ENCODE measurements around the gene GRK3.

Gene GRK3

GRCh38 chr22:25745341-25746011 is 181.0 kb downstream of the GRK3 start:
- DNase-seq (ENCODE audit: insufficient read length, low spot score) (peak; percentile 30), FAIRE-seq (no peak)
- TF ChIP-seq POLR2A (IDR thresholded peaks at IDR 0.05; ENCODE audit: low read depth, low read length) = no peak

GRCh38 chr22:25746012-25746373 is 181.5 kb downstream of the GRK3 start:
- DNase-seq (ENCODE audit: insufficient read length, low spot score) = no peak
- FAIRE-seq = no peak
- TF ChIP-seq POLR2A (IDR thresholded peaks at IDR 0.05; ENCODE audit: low read depth, low read length) = no peak

- FAIRE-seq (peak; percentile 82), DNase-seq (ENCODE audit: insufficient read length, low spot score) (peak; percentile 78)
- no peak for TF ChIP-seq POLR2A (IDR thresholded peaks at IDR 0.05; ENCODE audit: low read depth, low read length)
Observed at GRCh38 chr22:25747245-25747944, 182.9 kb downstream of the GRK3 start.

GRCh38 chr22:25748140-25748539 is 183.7 kb downstream of the GRK3 start:
- TF ChIP-seq POLR2A (IDR thresholded peaks at IDR 0.05; ENCODE audit: low read depth, low read length) = no peak
- DNase-seq (ENCODE audit: insufficient read length, low spot score) = no peak
- no peak for FAIRE-seq

- FAIRE-seq (no peak), DNase-seq (ENCODE audit: insufficient read length, low spot score) (no peak)
- TF ChIP-seq POLR2A (IDR thresholded peaks at IDR 0.05; ENCODE audit: low read depth, low read length) = no peak
Observed at GRCh38 chr22:25748704-25749103, 184.2 kb downstream of the GRK3 start.

GRCh38 chr22:25749420-25750169 is 185.1 kb downstream of the GRK3 start:
- TF ChIP-seq POLR2A (IDR thresholded peaks at IDR 0.05; ENCODE audit: low read depth, low read length) = no peak
- FAIRE-seq = no peak
- no peak for DNase-seq (ENCODE audit: insufficient read length, low spot score)

GRCh38 chr22:25750569-25751173 is 186.2 kb downstream of the GRK3 start:
- no peak for TF ChIP-seq POLR2A (IDR thresholded peaks at IDR 0.05; ENCODE audit: low read depth, low read length)
- no peak for FAIRE-seq
- no peak for DNase-seq (ENCODE audit: insufficient read length, low spot score)

GRCh38 chr22:25751174-25751581 is 186.7 kb downstream of the GRK3 start:
- TF ChIP-seq POLR2A (IDR thresholded peaks at IDR 0.05; ENCODE audit: low read depth, low read length) = no peak
- no peak for FAIRE-seq
- no peak for DNase-seq (ENCODE audit: insufficient read length, low spot score)

- FAIRE-seq = no peak
- DNase-seq (ENCODE audit: insufficient read length, low spot score) = no peak
- TF ChIP-seq POLR2A (IDR thresholded peaks at IDR 0.05; ENCODE audit: low read depth, low read length) = no peak
Observed at GRCh38 chr22:25752615-25753214, 188.2 kb downstream of the GRK3 start.

GRCh38 chr22:25753252-25753651 is 188.8 kb downstream of the GRK3 start:
- FAIRE-seq = no peak
- DNase-seq (ENCODE audit: insufficient read length, low spot score) = no peak
- TF ChIP-seq POLR2A (IDR thresholded peaks at IDR 0.05; ENCODE audit: low read depth, low read length) = no peak

- no peak for TF ChIP-seq POLR2A (IDR thresholded peaks at IDR 0.05; ENCODE audit: low read depth, low read length)
- DNase-seq (ENCODE audit: insufficient read length, low spot score) (peak; percentile 86), FAIRE-seq (no peak)
Observed at GRCh38 chr22:25754527-25755202, 190.2 kb downstream of the GRK3 start.

GRCh38 chr22:25757686-25758085 is 193.2 kb downstream of the GRK3 start:
- no peak for FAIRE-seq
- no peak for TF ChIP-seq POLR2A (IDR thresholded peaks at IDR 0.05; ENCODE audit: low read depth, low read length)
- no peak for DNase-seq (ENCODE audit: insufficient read length, low spot score)

- no peak for TF ChIP-seq POLR2A (IDR thresholded peaks at IDR 0.05; ENCODE audit: low read depth, low read length)
- no peak for DNase-seq (ENCODE audit: insufficient read length, low spot score)
- FAIRE-seq = no peak
Observed at GRCh38 chr22:25758316-25758715, 193.8 kb downstream of the GRK3 start.
